DMS53 treated with DMSO at 0.1 percent for 48 hours (cell line): ENCODE results near the gene RABAC1.
"Not testable (repeated sequence)": the region's sequence is repeated elsewhere in the genome, so short reads cannot be mapped to it uniquely, and the experiment has no call there.

Source experiments
- DNase-seq: peaks from one replicate; lab custom pipeline; 2025; ENCODE audit not compliant: unreplicated experiment; lab: John Stamatoyannopoulos, UW

RABAC1 gene

DNA sequence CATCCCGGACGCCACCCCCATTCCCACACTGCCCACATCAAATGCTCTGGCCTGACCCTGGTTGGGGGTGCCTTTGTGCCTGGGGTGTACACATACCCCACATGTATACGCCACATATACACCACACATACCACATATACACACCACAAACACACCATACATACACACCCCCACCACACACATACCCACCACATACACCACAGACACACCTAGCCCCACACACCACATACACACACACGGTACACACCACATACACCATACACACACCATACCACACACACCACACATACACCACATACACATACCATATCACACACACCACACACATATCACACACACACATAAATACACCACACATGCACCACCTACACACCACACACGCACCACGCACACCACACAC lies 41.0 kb downstream of the RABAC1 start:
- no peak for DNase-seq

- no peak for DNase-seq
These were observed 41.4 kb downstream of the RABAC1 start for GRCh38 chr19:41917676-41918075.

DNA sequence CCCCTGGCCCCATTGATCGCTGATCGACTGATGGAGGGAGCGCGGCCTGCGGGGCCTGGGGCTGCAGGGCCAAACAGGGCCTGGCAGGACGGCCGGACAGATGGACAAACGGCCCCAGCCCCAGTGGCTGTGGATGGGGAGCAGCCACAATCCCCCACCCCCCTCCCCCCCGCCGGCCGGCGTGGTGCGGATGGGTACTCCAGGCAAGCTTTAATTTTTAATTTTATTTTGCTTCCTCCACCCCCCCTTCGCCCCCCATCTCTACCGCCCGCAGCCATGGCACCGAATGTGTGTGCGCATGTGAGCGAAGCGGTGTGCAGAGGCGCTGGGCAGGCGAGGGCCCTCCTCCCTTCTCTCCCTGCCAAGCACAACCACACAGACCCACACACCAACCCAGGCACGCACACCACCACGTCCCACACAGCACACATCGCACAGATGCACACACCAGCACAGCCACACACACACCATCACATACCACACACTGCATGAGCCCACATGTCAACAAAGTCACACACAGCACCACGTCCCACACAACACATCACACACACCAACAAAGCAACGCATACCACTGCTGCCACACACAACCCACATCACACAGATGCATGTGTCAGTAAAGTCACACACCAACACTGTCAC lies 43.2 kb downstream of the RABAC1 start:
- no peak for DNase-seq

DNA sequence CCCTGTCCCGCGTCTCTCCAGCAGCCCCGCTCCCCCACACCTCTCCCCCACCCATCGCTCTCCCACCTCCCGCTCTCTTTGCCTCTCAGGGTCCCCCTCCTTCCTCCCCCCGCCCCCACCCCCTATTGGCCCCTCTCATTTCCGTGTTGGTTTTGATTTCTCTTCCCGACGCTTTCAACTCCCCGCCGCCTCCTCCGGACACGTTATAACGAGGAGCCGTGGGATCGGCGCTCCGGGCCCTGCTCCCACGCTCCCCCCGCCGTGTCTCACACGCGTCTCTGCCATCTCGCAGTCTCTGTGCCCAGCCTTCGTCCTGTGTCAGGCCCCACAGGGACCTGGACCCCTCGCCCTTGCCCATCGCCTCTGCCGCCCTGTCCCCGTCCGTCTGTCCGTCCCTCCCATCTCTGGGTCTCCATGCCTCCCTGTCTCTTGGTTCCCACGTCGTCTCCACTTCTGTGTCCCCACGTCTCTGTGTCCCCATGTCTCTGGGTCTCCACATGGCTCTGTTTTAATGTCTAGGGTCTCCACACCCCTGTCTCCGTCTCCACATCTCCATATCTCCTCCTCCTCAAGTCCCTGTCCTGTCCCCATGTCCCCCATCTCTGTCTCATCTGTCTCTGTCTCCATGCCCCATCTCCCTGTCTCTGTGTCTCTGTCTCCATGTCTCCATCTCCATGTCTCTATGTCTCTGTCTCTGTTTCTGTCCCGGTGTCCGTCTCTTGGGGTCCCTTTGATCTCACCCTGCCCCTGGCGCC lies 43.9 kb downstream of the RABAC1 start:
- DNase-seq, result no peak

- DNase-seq, result not testable (repeated sequence)
These were observed 44.7 kb downstream of the RABAC1 start for GRCh38 chr19:41914424-41914834.

GRCh38 chr19:41913538-41914423 lies 45.3 kb downstream of the RABAC1 start:
- no peak for DNase-seq

DNA sequence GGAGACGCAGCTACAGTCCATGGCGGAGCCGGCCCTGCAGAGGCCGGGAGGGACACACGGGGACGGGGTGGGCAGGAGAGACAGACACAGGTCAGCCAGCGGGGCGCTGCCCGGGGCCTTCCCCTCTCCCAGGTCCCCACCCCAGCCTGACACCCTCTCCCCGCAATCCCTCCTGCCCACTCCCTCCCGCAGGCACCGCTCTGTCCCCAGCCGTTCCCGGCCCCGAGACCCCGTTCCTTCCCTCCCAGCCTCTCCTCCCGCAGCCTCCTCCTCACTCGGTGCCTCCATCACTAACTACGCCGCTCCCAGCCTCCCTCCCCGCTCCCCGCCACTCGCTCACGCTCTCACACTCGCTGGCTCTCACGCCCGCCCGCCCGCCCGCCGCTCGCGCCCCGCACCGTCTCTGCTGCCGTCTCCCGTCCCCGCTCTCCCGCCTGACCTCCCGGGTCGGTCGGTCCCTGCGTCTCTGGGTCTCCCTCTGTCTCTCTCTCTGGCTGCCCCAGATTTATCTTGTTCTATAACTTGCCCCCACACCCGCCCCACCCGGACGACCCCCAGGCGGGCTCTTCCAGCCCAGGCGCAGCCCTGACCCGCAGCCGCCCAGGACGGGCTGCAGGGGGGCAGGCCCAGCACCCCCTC lies 46.1 kb downstream of the RABAC1 start:
- no peak for DNase-seq

- DNase-seq, result no peak
These were observed 47.0 kb downstream of the RABAC1 start for GRCh38 chr19:41911889-41912731.

- DNase-seq, result no peak
These were observed 47.9 kb downstream of the RABAC1 start for GRCh38 chr19:41910992-41911888.

DNA sequence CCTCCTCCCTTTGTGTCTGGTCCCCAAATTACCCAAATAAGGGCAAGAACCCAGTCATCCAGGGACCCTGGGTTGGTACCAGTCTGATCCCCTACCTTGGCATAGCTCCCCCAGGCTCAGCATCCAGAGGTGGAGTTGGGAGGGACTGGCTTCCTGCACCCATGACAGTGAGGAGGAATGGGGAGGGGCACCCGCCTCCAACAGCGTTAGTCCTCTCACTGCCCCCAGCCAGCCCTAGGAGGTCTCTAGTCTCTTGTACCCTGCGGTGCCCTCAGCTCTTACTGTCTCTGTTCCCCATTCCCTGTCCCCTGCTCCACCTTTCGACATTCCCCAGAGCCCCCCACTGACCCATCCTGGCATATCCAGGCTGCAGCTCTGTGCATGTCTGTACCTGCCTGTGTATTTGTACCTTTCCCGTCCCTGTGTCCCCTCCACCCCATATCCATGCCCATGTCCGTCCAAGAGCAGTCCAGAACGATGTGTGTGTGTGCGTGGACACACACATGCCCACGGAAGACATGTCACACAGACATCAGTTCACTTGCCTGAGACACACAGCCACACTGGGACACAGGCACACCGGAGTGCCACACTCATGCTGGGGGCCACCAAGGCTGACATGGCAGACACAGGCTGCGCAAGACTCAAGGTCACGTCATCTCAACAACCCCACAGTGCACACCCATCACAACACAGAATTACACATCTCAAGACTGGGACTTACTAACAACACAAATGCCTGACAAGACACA lies 48.7 kb downstream of the RABAC1 start:
- no peak for DNase-seq

- no peak for DNase-seq
These were observed 49.4 kb downstream of the RABAC1 start for GRCh38 chr19:41909706-41910105.

DNA sequence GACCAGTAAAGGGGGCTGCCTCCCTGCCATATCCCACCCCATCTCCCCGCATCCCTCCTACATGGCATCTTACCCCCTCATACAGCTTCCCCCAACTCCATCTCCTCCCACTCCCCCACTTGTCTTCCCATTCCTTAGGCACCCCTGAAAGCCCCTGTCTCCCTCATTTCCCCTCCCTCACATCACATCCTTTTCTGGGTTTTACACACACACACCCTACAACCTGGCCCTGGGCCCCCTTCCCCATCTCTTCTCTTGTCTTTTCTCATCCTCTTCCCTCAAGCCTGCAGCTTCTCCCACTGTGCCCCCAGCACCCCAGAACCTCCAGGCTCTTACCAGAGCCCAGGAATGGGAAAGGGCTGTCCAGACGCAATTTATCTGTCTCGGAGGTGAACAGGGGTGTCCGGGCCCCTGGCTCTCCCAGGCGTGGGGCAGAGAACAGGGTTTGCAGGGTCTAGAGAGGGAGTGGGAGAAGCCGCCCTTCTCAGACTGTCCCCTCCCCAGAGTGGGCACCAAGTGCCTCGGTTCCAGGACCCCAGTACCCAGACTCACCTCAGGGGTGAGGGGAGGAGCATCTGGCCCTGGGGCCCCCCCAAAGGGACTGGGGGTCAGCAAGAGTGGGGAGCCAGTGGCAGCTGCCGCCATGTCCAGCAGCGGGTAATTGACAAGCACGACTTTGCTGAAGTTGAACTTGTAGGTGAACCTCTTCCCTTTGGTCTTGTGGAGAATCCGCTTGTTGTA lies 50.2 kb downstream of the RABAC1 start:
- no peak for DNase-seq

DNA sequence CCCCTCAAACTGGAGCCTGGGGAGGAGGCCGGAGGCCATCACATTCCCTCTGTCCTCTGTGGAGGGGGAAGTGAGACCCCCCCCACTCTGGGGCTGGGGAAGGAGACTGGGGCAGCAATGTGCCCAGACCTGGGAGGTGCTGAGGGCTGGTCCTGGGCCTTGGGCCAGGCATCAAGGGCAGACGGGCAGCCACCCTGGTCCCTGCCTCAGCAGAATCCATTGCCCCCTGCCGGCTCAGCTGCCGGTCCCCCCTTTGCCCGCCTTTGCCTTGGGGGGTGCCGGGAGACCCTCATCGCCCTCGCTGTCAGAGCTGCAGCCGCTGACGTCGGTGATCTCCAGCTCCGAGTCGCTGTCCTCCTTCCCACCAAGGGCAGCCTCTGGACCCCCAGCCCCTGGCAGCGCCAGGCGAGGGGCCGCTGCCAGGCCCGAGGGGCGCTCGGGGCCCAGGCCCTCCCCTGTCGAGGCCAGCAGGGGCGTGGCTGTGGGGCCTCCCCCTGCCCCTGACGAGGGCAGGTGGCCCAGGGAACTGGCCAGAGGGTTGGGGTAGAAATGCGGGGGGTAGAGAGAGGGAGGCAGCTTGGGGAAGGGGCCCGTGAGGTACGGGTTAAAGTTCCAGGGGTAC lies 51.0 kb downstream of the RABAC1 start:
- no peak for DNase-seq

DNA sequence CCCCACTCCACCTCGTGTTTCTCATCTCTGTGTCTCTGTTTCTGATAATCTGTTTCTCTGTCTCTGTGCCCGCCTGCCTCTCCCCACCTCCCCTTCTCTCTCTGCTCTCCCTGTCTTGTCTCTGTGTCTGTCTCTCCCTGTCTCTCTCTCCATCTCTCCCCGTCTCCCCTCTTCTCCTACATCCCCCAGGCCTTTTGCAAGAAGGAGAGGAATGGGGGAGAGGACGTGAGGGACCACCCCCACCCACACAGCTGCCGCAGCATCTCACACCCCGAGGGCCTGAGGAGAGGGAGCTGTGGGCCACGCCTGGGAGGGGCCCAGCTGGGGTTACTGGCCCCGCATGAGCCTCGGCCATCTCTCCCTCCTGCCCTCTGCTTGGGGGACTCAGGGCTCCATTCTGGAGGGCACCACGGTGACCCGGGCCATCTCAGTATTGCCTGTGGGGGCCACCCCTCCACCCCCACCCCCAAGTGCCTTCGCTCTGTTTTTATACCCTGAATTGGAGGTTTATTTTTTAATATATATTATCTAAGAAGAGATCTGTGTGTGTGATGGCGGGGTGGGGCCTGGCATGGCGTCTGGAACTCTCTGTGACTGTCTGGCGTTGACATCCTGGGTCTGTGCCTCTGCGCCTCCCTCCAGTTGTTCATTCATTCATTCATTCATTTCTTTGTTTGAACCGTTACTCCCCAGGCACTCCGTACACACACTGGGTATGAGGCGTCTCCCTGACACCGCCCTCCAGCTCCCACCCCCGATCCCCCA lies 52.0 kb downstream of the RABAC1 start:
- DNase-seq, result no peak
